NCI-H1105 treated with DMSO at 0.1 percent for 48 hours (cell line): ENCODE measurements around the gene KIF2A.
A peak's percentile ranks its signal among the peaks of the same experiment; 100 is the strongest.

Experiments used
- DNase-seq: peaks from one replicate; lab custom pipeline; 2025; lab: John Stamatoyannopoulos, UW

Gene KIF2A

DNA sequence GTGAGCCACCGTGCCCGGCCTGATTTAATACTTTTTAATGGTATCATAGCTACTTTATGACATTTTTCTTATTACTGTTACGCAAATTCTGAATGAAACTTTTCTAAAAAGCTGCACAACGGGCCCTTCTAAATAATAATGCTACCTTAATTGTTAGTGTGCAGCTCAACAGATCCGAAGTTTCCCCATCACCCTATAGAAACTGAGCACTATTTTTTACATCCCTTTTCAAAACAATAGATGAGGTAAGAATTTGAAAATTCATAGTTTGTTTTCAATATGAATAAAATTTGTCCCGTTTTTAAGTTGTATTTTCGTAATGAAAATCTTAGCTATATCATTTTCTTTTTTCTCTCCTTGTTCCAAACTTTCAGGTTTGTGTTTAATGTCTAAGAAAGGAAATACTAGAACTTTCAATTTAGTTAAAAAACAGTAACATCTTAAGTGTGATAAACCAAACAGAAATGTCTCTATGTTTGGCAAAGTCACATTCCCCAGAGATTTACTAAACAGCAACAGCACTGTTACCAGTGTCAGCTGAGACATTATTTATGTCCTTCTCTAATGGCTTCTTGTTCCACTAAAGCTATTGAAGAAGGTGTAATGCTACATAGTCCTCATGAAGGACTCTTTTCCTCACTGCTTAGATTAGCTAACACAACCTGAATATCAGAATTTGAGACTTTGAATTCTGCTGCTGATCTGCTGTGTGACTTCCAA lies 22.9 kb downstream of the KIF2A start:
- DNase-seq: no peak

DNA sequence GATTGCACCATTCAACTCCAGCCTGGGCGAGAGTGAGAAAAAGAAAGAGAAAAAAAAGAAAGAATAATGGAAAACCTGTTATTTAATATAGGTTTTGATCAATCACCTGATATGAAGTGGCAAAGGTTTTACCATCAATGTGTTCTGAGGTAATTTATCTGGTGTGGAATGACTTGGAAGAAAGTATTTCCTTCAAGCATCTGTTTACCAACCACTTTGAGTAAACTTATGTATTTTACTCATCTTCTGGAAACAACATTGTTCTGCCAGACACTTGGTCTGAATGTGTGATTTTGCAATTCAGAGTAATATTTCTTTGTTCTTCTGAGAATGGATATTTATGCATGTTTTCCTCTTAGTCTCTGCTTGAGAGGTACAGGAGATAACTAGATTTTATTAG lies 24.3 kb downstream of the KIF2A start:
- DNase-seq: no peak

DNA sequence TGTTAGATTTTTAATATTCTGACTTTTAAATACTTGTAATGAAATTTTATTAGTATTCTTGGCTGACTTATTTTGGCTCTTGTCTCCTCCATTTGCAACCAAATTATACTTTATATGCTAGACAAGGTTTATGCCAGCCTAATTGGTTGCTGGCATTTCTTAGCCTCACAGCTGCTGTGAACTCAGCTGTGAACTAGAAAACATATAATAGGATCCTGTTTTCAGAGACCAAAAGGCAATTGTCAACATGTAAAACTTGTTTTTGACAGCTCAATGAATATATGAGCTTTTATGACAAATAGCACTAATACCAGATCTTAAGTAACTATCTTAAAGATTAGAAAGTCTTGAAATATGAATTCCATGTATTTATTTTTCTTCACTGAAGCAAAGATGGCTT lies 25.9 kb downstream of the KIF2A start:
- no peak for DNase-seq

DNA sequence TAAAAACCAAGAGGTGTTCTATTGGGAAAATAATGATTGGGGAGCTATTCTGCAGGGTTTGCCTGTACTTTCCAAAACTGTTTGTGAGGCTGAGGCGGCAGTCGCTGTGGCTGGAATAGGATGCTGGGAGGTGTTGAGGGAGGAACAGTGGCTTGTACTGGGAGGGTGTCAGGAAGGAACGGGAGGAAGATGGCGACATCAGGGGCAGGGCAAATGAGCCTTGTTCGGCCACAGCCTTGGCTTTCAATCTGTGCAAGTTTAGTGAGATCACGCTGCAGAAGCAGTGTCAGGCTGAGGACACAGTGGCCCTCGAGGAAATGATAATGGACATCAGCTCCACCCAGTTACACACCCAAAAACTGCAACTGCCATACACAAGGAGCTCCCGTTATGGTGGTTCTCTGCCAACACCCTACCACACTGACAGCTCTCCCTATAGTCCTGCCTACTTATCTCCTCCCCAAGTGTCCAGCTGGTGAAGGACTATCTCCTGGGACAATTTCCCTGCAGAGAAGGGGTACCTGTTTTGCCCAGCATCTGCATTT lies 27.3 kb downstream of the KIF2A start:
- DNase-seq: no peak

DNA sequence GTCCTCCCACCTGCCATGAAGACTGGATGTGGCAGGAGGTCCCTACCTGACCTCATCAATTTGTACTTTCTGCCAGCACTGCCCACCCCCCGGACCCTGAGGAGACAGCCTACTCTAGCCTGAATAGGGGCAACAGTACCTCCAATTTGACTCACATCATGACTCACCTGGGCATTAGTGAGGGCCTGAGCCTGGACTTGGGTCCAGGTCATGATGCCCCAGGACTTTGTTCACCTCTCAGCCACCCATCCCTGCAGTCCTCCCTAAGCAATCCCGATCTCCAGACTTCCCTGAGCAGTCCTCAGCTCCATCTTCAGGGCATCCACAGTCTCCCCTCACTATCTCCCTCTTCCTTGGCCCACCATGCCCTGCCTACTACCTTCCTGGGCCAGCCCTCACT lies 28.1 kb downstream of the KIF2A start:
- no peak for DNase-seq

DNA sequence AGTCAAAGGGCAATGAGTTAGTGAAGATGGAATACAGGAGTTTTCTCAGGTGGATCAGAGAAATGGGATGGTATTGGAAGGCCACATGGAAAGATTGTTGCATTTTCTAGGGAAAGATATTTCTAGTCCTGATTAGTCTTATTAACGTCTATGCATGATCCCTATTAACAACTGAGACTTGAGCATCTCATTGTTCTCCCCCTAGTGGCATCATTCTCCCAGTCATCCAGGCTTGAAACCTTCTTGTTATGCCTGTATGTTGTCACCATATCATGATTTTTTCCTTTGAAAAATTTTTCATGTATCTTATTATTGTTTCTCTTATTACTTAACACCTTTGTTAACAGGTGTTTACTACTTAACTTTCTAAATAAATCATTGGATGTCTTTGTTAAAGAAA lies 34.4 kb downstream of the KIF2A start:
- DNase-seq: no peak

DNA sequence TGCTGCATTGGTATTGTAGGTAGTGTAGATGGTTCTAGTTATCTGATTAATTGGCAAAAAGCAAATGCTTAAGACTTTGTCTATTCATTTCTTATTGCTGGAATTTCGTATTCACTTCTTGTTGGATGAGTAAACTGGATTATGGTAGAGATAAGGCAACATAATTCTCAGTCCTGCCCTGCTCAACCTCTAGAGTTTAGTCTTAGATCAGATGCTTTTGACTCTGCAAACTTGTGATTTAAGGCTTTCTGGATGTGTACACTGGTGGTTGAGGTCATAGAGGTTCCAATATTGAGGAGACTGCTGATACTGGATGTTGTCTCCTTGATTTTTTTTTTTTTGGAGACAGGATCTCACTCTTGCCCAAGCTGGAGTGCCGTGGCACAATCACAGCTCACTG lies 35.0 kb downstream of the KIF2A start:
- DNase-seq: no peak

DNA sequence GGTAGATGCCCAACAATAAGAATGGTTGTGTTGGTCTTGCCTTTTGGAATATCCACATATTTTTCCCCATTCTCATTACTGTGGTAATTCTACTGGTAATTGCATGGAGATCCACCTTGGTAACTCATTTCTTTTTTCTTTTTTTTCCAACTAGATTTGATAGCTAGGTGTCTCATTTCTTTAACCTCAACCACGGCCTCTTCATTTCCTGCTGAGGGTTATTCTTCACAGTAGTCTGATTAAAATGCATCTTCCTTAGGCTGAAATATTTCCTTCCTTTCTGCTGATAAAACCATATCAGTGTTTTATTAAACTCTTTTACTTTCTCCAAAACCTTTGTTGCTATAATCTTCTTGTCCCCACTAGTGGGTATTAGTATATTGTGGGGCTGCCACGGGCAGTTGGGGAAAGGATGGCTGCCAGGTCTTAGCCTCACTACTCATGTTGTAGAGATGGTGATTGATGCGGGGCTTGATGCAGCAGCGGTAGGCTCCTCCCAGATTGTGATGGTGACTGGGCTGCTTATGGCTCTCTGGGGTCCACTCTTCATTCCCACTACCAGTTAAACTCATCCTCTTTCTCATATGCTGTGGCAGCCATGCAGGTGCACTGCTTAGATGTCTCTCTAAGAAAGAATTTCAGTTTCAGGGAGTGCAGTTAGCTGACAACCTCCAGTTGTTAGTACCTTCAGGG lies 35.9 kb downstream of the KIF2A start:
- no peak for DNase-seq

DNA sequence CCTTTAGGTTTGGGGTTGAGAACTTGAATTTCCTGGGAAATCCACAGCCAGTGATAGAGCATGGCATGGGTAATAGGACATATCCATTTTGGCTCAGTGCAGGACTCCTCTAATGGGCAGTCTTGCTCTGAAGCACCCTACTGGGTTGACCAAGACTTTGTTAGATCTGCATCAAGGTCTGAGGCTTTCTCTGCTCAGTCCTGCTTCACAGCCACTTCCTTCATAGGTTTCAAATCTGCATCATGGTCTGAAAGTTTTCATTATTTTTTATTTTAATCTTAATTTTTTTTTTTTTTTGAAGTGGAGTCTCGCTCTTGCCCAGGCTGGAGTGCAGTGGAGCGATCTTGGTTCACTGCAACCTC lies 36.5 kb downstream of the KIF2A start:
- DNase-seq: no peak

DNA sequence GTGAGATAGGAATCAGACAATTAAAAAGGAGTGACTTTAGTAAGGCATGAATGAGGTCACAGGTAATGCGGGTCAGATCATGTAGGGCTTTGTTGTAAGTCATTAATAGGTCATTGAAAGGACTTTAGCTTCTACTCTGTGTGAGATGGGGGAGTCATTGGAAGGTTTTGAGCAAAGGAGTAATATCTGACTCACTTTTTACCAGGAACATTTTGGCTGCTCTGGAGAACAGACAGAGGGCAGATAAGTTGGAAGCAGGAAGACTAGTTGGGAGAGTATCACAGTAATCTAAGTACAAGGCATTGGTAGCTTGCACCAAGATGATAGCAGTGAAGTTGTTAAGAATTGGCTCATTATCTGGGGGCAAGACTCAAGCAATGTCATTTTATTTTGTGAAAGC lies 37.4 kb downstream of the KIF2A start:
- no peak for DNase-seq

DNA sequence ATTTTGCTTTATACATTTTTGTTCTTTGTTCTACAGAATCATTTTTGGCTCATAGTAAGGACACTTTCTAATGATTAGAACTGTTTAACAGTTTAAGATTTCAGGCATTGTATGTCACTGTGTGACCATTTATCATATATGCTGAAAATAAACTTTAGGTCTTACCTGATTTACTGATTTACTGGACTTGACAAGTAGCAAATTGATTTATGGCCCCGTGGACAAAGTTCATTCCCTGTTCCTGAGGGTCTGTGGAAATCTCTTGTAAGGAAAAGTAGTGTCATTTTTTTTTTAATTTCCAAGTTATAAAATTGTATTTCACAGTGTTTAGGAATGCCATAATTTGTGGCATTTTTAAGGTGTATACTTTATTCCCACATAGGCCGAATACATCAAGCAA lies 40.7 kb downstream of the KIF2A start:
- DNase-seq: no peak

DNA sequence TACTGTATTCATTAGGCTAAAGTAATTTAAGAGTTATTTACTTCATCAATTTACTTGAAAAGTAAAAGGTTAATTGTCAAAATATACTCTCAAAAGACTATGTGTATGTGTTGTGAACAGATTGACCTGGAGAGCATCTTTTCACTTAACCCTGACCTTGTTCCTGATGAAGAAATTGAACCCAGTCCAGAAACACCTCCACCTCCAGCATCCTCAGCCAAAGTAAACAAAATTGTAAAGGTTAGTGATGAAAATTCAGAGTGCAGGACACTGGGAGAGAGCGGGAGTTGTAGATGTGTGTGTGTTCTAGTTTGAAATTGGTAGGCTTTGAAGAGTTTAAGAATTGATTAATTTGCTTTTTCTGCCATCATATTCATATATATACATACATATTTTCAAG lies 41.9 kb downstream of the KIF2A start:
- DNase-seq: no peak

DNA sequence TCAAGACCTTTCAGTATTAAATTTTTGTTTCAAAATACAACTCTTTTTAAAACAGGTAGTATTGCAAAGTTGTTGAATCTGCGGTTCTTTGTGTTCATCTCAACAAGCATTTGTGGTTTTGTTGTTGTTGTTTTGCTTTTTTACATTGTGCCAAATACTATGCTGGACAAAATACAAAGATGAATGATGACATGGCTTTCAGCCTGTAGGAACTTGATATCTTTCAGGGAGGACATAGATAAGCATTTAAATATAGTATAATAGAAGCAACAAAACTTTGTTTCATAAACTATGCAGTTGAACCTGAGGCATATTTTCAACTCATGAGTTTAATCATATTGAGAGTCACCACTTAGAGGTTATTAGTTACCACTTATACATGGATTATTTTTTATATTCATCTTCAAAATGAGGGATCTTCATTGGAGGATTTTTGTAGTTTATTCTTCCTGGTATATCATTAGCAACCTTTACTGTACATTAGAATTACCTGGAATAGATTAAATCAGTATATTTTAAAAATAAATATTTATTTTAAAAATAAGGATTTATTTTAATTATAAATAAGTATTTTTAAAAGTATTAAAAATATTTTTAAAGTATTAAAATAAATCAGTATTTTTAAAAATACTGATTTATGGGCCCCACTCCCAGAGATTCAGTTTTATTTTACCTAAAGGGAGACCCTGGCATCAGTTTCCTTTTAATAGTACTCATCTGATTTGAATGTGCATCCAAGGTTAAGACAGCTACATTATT lies 42.9 kb downstream of the KIF2A start:
- no peak for DNase-seq

DNA sequence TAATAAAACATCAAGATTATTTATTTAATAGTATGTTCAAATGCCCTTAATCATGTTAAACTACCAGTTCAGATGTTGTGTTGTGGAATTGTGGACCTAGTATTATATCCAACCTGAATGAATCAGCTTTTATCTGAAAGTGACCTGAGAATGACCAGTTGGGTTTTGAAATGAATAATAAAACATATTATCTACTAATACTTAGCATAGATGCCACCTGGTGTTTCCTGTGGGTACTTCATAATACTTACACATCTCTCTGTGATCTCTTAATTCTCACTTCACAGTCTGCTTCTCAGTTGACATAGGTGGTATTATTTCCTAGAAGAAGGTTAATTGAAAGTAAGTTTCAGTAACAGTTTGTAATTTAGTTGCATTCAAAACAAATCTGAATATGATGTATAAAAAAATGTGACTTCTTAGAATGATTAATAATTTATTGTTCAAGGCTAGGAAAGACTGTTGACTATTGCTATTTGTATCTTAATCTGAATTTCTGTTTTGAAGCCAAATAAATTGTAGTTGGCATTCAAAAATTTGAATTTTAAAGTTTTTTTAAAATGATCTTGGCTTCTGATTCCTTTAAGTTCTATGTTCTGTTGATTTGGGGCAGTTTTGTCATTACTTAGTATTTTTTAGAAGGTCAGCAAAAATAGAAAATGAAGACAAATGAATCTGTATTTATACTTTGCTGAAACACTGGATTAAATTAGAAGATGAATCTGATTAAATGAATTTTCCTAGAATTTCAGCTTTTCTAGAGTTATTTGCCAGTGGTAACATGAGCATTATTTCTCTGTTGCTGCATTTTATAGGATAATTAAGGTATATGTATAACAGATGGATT lies 48.2 kb downstream of the KIF2A start:
- peak; percentile 37 for DNase-seq

DNA sequence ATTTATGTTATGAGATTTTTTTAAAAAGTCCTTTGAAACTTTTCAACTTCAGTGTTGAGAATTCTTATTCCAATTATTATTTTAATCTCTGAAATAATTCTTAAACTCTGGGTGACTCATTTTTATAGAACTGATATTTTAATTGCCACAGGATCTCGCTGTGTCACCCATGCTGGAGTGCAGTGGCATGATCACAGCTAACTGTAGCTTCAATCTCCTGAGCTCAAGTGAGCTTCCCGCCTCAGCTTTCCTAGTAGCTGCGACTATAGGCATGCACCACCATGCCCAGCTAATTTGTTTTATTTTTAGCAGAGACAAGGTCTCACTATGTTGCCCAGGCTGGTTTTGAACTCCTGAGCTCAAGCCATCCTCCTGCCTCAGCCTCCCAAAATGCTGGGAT lies 56.7 kb downstream of the KIF2A start:
- DNase-seq: no peak

DNA sequence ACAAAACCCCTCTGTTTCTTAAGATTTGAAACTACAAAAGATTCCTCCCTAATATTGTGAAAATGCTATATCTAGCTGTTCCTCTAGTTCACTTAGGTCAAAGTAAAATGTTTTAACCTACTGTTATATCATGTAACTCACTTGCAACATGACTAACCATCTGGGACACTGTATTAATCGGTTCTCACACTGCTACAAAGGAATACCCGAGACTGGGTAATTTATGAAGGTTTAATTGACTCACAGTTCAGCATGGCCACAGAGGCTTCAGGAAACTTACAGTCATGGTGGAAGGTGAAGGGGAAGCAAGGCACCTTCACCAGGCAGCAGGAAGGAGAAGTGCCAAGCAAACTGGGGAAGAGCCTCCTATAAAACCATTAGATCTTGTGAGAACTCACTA lies 63.0 kb downstream of the KIF2A start:
- no peak for DNase-seq

DNA sequence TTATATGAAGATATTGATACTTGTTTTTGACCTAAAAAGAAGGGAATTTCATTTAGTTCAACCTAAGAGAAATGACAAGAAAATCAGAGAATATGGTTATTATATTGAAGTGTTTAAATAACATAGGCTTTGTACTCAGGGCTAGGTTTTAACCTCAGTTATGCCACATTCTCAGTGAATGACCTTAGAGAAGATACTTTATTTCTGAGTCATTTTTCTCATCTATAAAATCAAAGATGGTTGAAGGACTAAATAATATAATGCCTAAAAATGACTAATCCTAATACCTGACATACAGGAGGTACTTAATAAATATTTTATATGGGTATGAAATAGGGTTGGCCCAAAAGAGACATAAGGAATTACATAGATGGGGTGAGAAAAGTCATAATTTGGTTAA lies 65.4 kb downstream of the KIF2A start:
- no peak for DNase-seq

DNA sequence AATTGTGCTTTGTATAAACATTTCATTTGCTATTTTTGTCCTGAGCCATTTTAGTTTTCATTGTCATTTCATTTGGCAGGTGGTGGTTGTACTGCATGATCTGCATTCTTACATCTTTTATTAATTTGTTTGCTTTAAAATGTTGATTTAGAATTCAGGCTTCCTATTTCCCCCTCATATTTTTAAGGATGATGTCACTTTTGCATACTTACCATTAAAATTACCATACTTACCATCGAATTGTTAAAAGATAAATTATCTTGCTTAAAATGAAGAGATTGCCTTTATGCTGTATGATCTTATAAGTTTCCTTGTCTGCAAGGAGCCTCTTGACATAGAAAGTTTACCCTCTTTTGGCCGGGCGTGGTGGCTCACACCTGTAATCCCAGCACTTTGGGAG lies 66.6 kb downstream of the KIF2A start:
- DNase-seq: no peak

DNA sequence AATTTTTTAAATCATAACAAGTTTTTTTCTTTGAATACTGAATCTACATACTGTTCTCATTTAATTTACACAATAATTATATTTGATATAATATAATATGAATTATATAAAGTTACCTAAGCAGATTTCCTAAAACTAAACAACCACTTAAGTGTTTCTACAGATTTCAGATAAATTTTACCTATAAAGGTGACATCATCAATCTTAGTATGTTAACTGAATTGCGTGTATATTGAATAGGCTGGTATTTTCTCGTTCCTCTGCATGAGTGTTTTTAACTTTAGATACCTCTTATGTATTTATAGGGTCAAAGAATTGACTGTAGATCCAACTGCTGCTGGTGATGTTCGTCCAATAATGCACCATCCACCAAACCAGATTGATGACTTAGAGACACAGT lies 67.4 kb downstream of the KIF2A start:
- no peak for DNase-seq

DNA sequence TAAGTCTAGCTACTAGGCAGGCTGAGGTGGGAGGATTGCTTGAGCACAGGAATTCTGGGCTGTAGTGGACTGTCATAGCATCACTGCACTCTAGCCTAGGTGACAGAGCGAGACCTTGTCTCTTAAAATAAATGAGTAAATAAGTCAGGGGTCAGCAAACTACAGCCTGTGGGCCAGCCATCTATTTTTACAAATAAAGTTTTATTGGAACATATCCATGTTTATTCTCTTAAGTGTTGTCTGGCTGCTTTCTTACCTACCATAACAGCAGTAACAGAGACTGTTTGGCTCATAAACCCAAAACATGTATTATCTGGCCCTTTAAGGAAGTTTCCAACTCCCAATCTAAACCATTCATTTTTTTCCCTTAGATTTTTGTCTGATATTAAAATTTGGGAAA lies 68.1 kb downstream of the KIF2A start:
- DNase-seq: no peak

DNA sequence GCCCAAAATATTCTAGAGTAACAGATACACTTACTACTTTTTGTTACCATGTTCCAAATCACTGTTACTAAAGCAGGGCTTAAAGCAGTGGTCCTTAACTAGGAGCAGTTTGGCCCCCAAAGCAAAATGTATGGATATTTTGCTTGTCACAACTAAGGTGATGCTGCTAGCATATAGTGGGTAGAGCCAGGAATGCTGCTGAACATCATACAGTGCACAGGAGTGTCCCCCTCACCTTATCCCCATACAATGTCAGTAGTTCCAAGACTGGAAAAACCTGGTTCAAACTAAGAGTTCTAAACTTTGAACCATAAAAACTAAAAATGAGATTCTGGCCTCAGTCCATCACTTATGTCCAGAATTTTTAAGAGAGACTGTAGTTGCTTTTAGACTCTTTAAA lies 69.6 kb downstream of the KIF2A start:
- no peak for DNase-seq

DNA sequence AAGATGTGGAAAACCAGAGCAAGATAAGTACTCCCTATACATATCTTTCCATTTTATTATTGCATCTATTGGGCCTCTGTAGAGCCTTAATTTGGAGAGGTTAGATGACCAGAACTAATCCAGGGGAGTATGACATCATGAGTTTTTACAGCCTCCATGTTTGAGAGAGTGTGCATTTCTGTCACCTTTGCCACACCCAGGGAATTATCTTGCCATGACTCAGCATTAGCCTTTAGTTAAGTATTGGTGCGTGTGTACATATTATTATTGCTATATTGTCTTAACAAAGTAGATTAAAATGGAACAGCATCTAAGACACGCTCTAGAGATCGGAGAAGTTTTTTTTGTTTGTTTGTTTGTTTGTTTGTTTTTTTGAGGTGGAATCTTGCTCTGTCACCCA lies 70.1 kb downstream of the KIF2A start:
- no peak for DNase-seq
